Spleen (tissue), 7 donors: Measurements from ENCODE around the gene ANKRD22.

Source experiments
- POLR2A ChIP-seq, 3 donors: fragments of 450-650 bp; IDR thresholded peaks; one replicate each; pipeline ENCODE4 v1.5.1; 2017; ENCODE audit warnings: antibody characterized with exemption in 3 of 3, mild to moderate bottlenecking in 1 of 3
- TF ChIP-seq, protein P1 (sequence below), 11 experiments: fragments of 200-600 bp in 7 of 11; fragments of 450-650 bp in 4 of 11; sonication (generic) in 4 of 11; IDR thresholded peaks in 8 of 11; conservative IDR thresholded peaks in 3 of 11; 1 replicate in 7 of 11; 2 replicates in 4 of 11; pipeline versions ENCODE4 v1.4.0 to v1.8.0; 2016 to 2021; ENCODE audit warnings: antibody characterized with exemption in 11 of 11, inconsistent platforms in 4 of 11, mild to moderate bottlenecking in 1 of 11
- donor health status: DM: no; HTN: no; CAD: no; lungs with moderate emphysema.
- donor health status: DM: no; HTN: no; CAD: no.
- donor health status: DM: no; HTN: no; CAD: no.

DNA sequence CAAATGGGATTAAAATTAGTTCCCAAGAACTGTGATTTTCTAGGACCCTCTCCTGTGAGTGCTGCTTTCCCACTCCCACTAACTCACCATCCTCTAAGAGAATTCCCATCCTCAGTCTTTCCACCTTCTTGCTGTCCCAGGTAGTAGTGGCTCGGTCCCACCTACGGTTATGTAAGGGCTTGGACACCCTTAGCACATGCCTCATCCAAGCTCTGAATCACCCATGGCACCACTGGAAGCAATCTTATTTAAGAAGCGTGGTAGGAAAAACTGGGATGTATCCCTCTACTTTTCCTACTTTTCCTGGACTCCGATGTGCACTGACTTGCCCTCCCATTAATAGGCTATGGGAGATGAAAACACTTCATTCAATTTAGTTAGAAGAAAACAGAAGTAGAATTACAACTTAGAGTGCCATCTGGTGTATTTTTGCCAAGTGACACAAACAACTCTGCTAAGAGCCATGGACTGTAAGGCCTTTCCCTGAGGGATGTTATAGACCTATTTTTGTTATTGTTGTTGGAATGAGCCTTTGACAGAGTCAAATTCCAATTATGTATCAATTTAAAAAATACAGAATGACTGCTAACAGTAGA is 13.7 kb upstream of the ANKRD22 start:
- TF ChIP-seq, protein P1, sequence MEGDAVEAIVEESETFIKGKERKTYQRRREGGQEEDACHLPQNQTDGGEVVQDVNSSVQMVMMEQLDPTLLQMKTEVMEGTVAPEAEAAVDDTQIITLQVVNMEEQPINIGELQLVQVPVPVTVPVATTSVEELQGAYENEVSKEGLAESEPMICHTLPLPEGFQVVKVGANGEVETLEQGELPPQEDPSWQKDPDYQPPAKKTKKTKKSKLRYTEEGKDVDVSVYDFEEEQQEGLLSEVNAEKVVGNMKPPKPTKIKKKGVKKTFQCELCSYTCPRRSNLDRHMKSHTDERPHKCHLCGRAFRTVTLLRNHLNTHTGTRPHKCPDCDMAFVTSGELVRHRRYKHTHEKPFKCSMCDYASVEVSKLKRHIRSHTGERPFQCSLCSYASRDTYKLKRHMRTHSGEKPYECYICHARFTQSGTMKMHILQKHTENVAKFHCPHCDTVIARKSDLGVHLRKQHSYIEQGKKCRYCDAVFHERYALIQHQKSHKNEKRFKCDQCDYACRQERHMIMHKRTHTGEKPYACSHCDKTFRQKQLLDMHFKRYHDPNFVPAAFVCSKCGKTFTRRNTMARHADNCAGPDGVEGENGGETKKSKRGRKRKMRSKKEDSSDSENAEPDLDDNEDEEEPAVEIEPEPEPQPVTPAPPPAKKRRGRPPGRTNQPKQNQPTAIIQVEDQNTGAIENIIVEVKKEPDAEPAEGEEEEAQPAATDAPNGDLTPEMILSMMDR (IDR thresholded peaks at IDR 0.05 in 8 of 11, conservative IDR thresholded peaks at IDR 0.05 in 3 of 11): peak in 3 of 11 experiments; percentile 29 to 37 (median 32)
- TF ChIP-seq POLR2A (IDR thresholded peaks at IDR 0.05): no peak
